CD4-positive, alpha-beta T cell treated with Interleukin-6 at 100 ng/mL for 8 hours (primary cell): ENCODE results near the gene WNK2.

Experiments
- DNase-seq: peaks from one replicate; pipeline ENCODE4 v3.0.0-alpha.2; 2020; ENCODE audit warnings: mixed read lengths, low spot score

Gene WNK2

DNA sequence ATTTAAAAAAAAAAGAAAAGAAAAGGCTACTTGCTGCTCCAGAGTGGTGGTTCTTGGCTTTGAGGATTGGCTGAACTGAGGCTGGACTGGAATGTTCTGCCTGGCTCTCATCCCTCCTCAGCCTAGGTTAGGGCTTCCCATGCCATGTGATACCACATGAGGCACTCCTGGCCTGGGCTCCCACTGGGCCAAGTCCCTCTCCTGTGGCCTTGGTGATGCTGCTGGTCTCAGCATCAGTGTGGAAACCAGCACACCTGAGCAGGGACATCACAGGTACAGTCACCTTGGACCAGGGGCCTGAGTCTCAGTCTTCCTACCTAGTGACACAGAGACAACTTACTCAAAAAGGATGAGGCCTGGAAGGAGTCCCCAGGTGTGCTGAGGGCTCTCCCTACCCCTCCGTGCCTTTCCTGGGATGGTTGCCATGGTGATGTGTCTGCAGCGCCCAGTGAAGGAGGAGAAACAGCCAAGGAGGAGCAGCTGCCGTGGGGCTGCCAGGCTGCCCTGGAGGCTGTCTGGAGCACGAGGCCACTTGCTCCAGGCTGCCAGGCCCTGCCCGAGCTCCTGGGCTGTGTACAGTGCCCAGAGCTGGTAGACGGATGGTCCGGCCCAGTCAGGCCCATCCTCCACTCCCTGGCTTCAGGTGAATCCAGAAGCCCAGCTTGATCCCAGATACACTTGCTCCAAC, 71.0 kb downstream of the WNK2 start:
- DNase-seq: no peak

- no peak for DNase-seq
Measured at GRCh38 chr9:93255494-93255867, 71.5 kb downstream of the WNK2 start.

DNA sequence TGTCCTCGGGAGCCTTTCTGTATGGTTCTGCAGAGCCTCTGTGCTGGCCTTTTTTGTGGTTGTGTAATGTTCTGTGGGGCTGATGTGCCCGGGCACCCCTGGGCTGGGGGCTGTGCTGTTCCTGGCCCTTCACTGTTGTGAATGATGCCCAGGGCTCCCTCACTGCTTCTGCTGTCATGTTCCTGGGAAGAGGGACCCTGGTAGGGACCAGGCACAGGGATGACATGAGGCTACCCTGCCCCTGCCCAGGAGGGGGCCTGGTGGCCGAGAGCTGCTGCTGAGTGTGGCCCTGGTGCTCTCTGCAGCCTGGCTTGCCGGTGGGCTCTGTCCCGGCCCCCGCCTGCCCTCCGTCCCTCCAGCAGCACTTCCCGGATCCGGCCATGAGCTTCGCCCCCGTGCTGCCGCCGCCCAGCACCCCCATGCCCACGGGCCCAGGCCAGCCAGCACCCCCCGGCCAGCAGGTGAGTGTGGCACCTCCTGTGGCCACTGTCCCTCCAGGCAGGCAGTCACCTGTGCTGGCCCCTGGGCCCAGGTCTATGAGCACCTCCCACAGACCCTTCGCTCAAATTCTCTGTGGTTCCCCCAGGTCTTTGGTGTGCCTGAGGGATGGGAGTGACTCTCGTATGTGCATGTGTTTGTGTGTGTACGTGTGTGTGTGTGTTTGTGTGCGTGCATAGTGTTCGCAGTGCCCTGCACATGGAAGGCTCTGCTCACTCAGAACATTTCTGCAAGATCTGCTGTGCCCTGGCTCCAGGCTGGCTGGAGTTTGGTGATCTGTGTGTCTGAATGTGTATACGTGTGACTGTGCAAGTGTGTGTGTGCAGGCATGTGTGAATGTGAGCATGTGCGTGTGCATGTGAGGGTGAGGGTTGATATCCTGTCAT, 72.3 kb downstream of the WNK2 start:
- no peak for DNase-seq

GRCh38 chr9:93256878-93257807, 73.2 kb downstream of the WNK2 start:
- DNase-seq: no peak

- no peak for DNase-seq
Measured at GRCh38 chr9:93257808-93258331, 73.9 kb downstream of the WNK2 start.

DNA sequence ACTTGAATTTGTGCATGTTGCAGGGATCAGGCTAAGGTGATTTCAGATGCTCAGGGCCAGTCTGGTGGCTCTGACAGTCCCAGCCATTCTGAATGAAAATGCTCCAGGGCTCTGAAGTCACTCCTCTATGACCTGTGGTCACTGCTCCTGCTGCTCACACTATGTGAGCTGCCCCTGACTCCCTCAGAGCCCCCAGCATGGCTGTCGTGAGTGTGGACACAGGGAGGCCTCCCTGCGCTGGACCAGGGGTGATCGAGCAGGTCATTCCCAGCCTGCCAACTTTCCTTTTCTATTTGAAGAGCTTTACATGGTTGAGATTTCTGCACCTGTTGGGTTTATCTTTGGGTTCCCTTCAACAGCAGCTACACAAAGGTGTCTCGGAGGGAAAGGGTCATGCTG, 74.5 kb downstream of the WNK2 start:
- no peak for DNase-seq

DNA sequence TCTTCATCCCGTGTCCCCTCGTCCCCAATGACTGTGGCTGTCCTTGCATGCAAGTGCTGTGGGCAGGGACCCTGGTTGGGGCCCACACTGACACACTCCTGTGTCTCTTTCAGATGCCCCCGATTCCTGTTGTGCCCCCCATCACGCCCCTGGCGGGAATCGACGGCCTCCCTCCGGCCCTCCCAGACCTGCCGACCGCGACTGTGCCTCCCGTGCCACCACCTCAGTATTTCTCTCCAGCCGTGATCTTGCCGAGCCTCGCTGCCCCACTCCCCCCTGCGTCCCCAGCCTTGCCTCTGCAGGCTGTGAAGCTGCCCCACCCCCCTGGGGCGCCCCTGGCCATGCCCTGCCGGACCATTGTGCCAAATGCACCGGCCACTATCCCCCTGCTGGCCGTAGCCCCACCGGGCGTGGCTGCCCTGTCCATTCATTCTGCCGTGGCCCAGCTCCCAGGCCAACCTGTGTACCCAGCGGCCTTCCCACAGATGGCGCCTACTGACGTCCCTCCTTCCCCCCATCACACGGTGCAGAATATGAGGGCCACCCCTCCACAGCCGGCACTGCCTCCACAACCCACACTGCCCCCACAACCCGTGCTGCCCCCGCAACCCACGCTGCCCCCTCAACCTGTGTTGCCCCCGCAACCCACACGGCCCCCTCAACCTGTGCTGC, 75.0 kb downstream of the WNK2 start:
- no peak for DNase-seq

GRCh38 chr9:93259490-93260262, 75.7 kb downstream of the WNK2 start:
- no peak for DNase-seq

- no peak for DNase-seq
Measured at GRCh38 chr9:93260263-93261066, 76.5 kb downstream of the WNK2 start.

GRCh38 chr9:93261281-93261680, 77.3 kb downstream of the WNK2 start:
- no peak for DNase-seq

DNA sequence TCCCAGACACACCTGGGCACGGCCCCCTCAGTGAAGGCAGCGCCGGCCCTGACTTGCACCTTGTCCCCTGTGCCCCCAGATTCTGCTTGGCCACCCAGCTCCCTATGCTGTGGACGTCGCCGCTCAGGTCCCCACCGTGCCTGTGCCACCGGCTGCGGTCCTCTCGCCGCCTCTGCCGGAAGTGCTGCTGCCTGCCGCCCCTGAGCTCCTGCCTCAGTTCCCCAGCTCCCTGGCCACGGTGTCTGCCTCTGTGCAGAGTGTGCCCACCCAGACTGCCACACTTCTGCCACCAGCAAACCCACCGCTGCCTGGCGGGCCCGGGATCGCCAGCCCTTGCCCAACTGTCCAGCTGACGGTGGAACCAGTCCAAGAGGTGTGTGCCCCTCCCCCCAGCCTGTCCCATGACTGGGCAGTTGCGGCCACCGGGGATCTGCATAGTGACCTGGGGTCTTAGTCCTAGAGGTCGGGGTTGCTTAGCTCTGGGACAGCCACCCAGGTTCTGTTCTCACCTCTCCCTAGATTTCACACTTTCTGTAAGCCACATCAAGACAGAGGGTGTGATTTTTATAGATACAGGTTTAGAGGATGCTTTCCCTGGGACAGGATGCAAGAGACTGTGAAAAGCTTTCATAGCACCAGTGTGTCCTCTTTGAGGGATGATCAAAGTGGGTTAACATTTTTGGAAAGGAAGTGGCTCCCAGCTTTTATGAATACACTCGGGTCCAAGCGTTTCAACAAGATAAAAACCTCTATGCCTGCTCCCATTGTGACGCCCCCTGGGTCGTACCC, 78.0 kb downstream of the WNK2 start:
- no peak for DNase-seq

DNA sequence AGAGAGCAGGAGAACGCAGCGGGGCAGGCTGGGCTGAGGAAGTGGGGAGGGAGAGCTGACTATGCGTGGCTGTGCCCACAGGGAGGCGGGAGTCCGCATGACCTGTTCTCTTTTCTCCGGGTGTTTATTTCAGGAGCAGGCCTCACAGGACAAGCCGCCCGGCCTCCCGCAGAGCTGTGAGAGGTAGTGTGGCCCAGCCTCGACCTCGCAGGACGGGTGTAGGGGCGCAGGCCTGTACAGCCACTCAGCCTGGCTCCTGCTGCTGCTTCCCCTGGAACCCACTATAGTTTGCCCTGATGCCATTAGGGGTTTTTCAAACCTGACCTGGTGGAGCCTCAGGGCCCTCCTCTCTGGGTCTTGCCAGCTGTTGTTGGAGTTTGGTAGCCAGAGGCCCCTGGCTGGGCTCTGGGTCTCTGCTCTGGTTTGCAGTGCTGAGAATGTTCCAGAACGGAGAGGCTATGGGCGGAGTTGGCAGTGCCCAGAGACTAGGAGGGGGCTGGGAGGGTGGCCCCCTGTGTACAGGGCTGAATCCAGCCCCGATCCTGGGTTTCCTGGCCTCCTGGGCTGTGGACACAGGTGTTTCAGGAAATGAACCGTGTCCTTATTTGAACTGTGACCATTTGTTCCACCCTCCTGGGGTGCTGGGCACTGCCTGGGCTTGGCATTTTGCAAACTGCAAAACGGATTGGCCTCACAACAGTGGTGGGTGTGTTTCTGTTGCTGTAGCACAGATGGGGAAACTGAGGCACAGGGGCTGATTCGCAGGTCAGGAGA, 78.8 kb downstream of the WNK2 start:
- no peak for DNase-seq

- no peak for DNase-seq
Measured at GRCh38 chr9:93263334-93264229, 79.6 kb downstream of the WNK2 start.

DNA sequence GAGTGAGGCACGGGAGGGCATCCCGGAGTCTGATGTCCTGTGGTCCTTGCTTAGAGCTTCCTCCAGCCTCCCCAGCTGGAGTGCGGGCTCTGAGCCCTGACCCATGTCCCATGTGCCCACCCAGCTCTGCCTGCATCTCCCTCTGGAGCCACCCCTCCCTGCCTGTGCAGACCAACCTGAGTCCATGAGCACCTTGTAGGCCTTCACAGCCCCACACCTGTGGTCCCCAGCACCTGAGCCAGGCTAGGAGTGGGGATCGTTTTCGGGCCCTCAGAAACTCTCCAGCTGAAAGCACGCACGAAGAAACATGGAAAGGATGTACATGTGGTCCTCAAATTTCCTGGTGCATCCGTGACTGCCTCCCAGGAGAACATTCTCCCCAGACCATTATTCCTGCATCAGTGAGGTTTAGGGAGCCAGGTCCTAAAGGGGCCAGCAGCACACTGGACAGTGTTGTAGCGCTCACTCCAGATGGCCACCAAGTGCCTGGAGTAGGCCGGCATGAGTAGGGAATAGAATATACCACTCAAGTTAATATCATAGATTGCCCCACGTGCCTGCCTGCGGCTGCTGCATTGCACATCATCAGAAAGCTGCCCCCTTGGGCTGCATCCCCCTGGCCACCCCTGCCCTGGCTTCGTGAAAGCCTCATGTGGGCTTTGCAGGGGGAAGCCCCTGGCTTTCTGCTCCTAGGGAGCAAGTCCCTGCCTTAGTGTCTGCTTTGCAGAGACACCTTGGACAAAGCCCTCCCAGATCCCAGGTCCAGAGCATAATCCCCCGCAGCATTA, 80.6 kb downstream of the WNK2 start:
- DNase-seq: no peak

DNA sequence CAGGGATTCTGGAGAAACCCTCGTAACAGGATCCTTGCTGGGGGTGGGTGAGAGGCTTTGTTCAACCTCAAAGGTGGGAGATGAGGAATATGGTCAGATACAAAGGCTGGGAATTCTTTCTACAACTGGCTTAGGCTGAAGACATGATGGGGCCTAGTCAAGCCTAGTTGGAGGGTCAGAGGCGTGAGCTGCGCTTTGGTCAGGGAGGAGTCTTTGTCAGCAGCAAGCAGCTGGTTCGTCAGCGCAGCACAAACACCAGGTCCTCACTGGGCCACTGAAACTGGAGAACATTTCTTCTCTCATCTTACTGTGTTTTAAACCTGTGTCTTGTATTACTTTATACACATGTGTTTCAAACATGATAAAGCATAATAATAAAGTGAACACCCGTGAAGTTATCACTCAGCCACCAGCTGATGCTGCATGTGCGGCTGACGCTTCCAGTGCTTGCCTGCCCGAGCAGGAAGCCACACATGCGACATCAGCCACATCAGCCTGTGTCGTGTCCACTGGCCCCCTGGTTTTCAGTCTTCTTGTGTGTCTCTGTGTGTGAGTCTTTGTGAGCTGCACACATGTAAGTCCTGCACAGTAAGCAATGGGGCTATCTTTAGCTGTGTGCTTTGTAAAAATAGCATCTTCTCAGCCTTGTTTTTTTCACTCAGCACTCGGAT, 81.5 kb downstream of the WNK2 start:
- DNase-seq: no peak

- DNase-seq: no peak
Measured at GRCh38 chr9:93265972-93266371, 82.0 kb downstream of the WNK2 start.
